DND-41 (cell line): ENCODE data around the gene NPAS2.

Experiments
- ATAC-seq: fragments of 200-7000 bp; cut with Tn5 transposase; 3 replicates; pipeline ENCODE4 v1.9.1; 2021; ENCODE audit warnings: low read depth; ENCODE audit not compliant: insufficient read depth
- DNase-seq: peaks from one replicate; pipeline ENCODE4 v3.0.0-alpha.2; 2020
- H2AFZ ChIP-seq: 2 replicates; pipeline ENCODE4 v1.6.0; 2012; ENCODE audit warnings: low read depth, low read length
- H3K27ac ChIP-seq: 2 replicates; pipeline ENCODE4 v1.5.1; 2012; ENCODE audit warnings: low read length, inconsistent platforms
- H3K27me3 ChIP-seq: fragments of 200-600 bp; sonication (generic); 2 replicates; pipeline ENCODE4 v1.6.0; 2012; ENCODE audit warnings: low read length, mild to moderate bottlenecking, inconsistent platforms; ENCODE audit not compliant: insufficient read depth, poor library complexity
- H3K36me3 ChIP-seq: 2 replicates; pipeline ENCODE4 v1.5.1; 2012; ENCODE audit warnings: low read length, inconsistent platforms; ENCODE audit not compliant: insufficient read depth
- H3K4me1 ChIP-seq: 2 replicates; pipeline ENCODE4 v1.5.1; 2012; ENCODE audit warnings: mild to moderate bottlenecking, low read length; ENCODE audit not compliant: insufficient read depth
- H3K4me2 ChIP-seq: 2 replicates; pipeline ENCODE4 v1.6.0; 2012; ENCODE audit warnings: mild to moderate bottlenecking, moderate library complexity, low read length, inconsistent platforms; ENCODE audit not compliant: insufficient read depth
- H3K4me3 ChIP-seq, 2 experiments: fragments of 200-600 bp in 1 of 2; shearing (Covaris generic) in 1 of 2; 2 replicates each; pipeline ENCODE4 v1.5.1; 2012 to 2016; ENCODE audit warnings: inconsistent platforms in 2 of 2, low read length in 2 of 2, mild to moderate bottlenecking in 2 of 2, low read depth in 1 of 2, moderate library complexity in 1 of 2
- H3K79me2 ChIP-seq: 2 replicates; pipeline ENCODE4 v1.6.0; 2012; ENCODE audit warnings: low read length, inconsistent platforms; ENCODE audit not compliant: insufficient read depth
- H3K9ac ChIP-seq: 2 replicates; pipeline ENCODE4 v1.6.0; 2012; ENCODE audit warnings: low read depth, mild to moderate bottlenecking, inconsistent platforms, low read length, moderate library complexity
- H3K9me3 ChIP-seq: 2 replicates; pipeline ENCODE4 v1.5.1; 2012; ENCODE audit warnings: low read length, moderate library complexity, mild to moderate bottlenecking, inconsistent platforms; ENCODE audit not compliant: insufficient read depth, severe bottlenecking
- H4K20me1 ChIP-seq: 2 replicates; pipeline ENCODE4 v1.6.0; 2012; ENCODE audit warnings: low read length; ENCODE audit not compliant: insufficient read depth
- CTCF ChIP-seq: IDR thresholded peaks from 2 replicates; pipeline ENCODE4 v1.5.1; 2012; ENCODE audit warnings: borderline replicate concordance, low read length, moderate library complexity, mild to moderate bottlenecking; ENCODE audit not compliant: poor library complexity, severe bottlenecking; ENCODE audit errors: extremely low read depth
- EZH2 ChIP-seq: IDR thresholded peaks from 3 replicates; pipeline ENCODE4 v1.6.1; 2012; ENCODE audit warnings: borderline replicate concordance, low read depth, mild to moderate bottlenecking, moderate library complexity, low read length, inconsistent platforms; ENCODE audit not compliant: severe bottlenecking

NPAS2 gene

GRCh38 chr2:100991404-100991773 is 171.4 kb downstream of the NPAS2 start:
- TF ChIP-seq CTCF (no peak), EZH2 (no peak)
- Histone ChIP-seq H3K4me2 (no peak overlapping the region), H3K36me3 (no peaks in the 10 kb centered on the region), H4K20me1 (no peaks in the 10 kb centered on the region), H2AFZ (no peak overlapping the region), H3K9ac (no peak overlapping the region), H3K4me1 (no peaks in the 10 kb centered on the region), H3K4me3 (no peak overlapping the region), H3K79me2 (no peaks in the 10 kb centered on the region), H3K27ac (no peak overlapping the region), H3K27me3 (no peaks in the 10 kb centered on the region), H3K9me3 (no peaks in the 10 kb centered on the region)
- DNase-seq, result no peak
- ATAC-seq, result no peak

DNA sequence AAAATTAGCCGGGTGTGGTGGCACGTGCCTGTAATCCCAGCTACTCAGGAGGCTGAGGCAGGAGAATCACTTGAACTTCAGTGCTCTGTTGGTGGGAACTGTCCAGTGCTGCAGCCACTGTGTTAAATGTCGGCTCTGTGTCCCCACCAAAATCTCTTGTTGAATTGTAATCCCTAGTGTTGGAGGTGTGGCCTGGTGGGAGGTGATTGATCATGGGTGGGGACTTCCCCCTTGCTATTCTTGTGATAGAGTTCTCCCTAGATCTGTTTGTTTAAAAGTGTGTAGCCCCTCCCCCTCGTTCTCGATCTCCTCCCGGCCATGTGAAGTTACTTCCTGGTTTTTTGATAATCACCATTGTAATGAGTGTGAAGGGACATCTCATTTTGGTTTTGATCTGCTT is 172.3 kb downstream of the NPAS2 start:
- Histone ChIP-seq H3K36me3 (no peaks in the 10 kb centered on the region), H3K4me2 (no peak overlapping the region), H3K9me3 (no peaks in the 10 kb centered on the region), H3K79me2 (no peaks in the 10 kb centered on the region), H3K9ac (no peak overlapping the region), H3K4me1 (no peaks in the 10 kb centered on the region), H3K27ac (no peak overlapping the region), H3K4me3 (no peak overlapping the region), H3K27me3 (no peaks in the 10 kb centered on the region), H2AFZ (no peak overlapping the region), H4K20me1 (no peaks in the 10 kb centered on the region)
- no peak for ATAC-seq
- TF ChIP-seq EZH2 (no peak), CTCF (no peak)
- DNase-seq, result no peak

DNA sequence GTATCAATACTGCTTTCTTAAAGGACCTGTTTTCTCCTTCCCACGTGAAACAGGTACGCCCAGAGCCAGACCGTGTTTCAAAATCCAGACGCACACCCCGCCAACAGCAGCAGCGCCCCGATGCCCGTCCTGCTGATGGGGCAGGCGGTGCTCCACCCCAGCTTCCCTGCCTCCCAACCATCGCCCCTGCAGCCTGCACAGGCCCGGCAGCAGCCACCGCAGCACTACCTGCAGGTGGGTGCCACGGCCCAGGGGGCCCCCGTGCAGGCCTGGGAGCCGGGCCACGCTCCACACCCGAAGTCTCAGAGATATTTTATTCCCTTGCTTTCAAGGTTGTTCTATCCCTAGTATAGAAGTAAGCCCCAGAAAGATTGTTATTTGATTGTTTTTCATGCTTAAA is 173.4 kb downstream of the NPAS2 start:
- Histone ChIP-seq H3K4me1 (no peaks in the 10 kb centered on the region), H3K36me3 (no peaks in the 10 kb centered on the region), H3K4me2 (no peak overlapping the region), H2AFZ (no peak overlapping the region), H3K9me3 (no peaks in the 10 kb centered on the region), H4K20me1 (no peaks in the 10 kb centered on the region), H3K9ac (no peak overlapping the region), H3K4me3 (no peak overlapping the region), H3K27ac (no peak overlapping the region), H3K79me2 (no peaks in the 10 kb centered on the region), H3K27me3 (no peaks in the 10 kb centered on the region)
- TF ChIP-seq EZH2 (no peak), CTCF (no peak)
- no peak for ATAC-seq
- no peak for DNase-seq

GRCh38 chr2:100995309-100996075 is 175.6 kb downstream of the NPAS2 start:
- H3K36me3 ChIP-seq, result no peaks in the 10 kb centered on the region
- no peak overlapping the region for H3K9ac ChIP-seq
- H2AFZ ChIP-seq, result no peak overlapping the region
- H3K4me2 ChIP-seq, result no peak overlapping the region
- no peaks in the 10 kb centered on the region for H4K20me1 ChIP-seq
- H3K9me3 ChIP-seq, result no peaks in the 10 kb centered on the region
- H3K4me3 ChIP-seq, result no peak overlapping the region
- ATAC-seq, result no peak
- H3K27ac ChIP-seq, result no peak overlapping the region
- H3K4me1 ChIP-seq, result no peaks in the 10 kb centered on the region
- no peaks in the 10 kb centered on the region for H3K79me2 ChIP-seq
- TF ChIP-seq EZH2, result no peak
- no peak for TF ChIP-seq CTCF
- no peak for DNase-seq
- no peaks in the 10 kb centered on the region for H3K27me3 ChIP-seq
